GM19372 (cell line): Measurements from ENCODE around the gene ATL3.
"Not testable (repeated sequence)": the region's sequence is repeated elsewhere in the genome, so short reads cannot be mapped to it uniquely, and the experiment has no call there.

Experiments used
- ATAC-seq: cut with Tn5 transposase; IDR thresholded peaks from one replicate; pipeline ENCODE4 v1.9.1; 2021; ENCODE audit warnings: mild to moderate bottlenecking, low read depth, moderate library complexity; ENCODE audit not compliant: unreplicated experiment

ATL3 gene

GRCh38 chr11:63682066-63683021 is 11.2 kb upstream of the ATL3 start:
- no peak for ATAC-seq

- ATAC-seq, result peak; percentile 89
Observed at GRCh38 chr11:63681321-63682065, 10.3 kb upstream of the ATL3 start, which contains the start of gene RTN3. TSS of gene RTN3 (plus strand) at chr11:63681500. CDS start at chr11:63681637, 137 bp downstream.

GRCh38 chr11:63680834-63681320 is 9.7 kb upstream of the ATL3 start:
- ATAC-seq, result no peak

GRCh38 chr11:63673579-63673978 is 2.4 kb upstream of the ATL3 start:
- ATAC-seq, result no peak

GRCh38 chr11:63672936-63673539 is 1.9 kb upstream of the ATL3 start:
- no peak for ATAC-seq

GRCh38 chr11:63672156-63672463 is 934 bp upstream of the ATL3 start:
- no peak for ATAC-seq

GRCh38 chr11:63670433-63671321 is 499 bp downstream of the ATL3 start:
- ATAC-seq, result peak; percentile 33

GRCh38 chr11:63670096-63670432 is 1.1 kb downstream of the ATL3 start:
- ATAC-seq, result no peak

GRCh38 chr11:63667995-63668795 is 3.0 kb downstream of the ATL3 start:
- ATAC-seq, result no peak

- no peak for ATAC-seq
Observed at GRCh38 chr11:63666874-63667273, 4.3 kb downstream of the ATL3 start.

- ATAC-seq, result no peak
Observed at GRCh38 chr11:63663809-63664208, 7.4 kb downstream of the ATL3 start.

GRCh38 chr11:63660972-63661371 is 10.2 kb downstream of the ATL3 start:
- ATAC-seq, result no peak

- no peak for ATAC-seq
Observed at GRCh38 chr11:63652671-63653070, 18.5 kb downstream of the ATL3 start.

GRCh38 chr11:63643205-63643604 is 28.0 kb downstream of the ATL3 start:
- no peak for ATAC-seq

- no peak for ATAC-seq
Observed at GRCh38 chr11:63641727-63642126, 29.4 kb downstream of the ATL3 start.

- no peak for ATAC-seq
Observed at GRCh38 chr11:63639199-63639832, 31.9 kb downstream of the ATL3 start.

GRCh38 chr11:63638436-63638835 is 32.7 kb downstream of the ATL3 start:
- ATAC-seq, result not testable (repeated sequence)

GRCh38 chr11:63635762-63636465 is 35.3 kb downstream of the ATL3 start:
- ATAC-seq, result no peak
